ENCODE measurements around the gene LCN6. TPM values are rescaled to one million over a fixed set of nuclear protein-coding genes. Genes with fewer than 3 reads are reported as not detected.

The LCN6 gene
- total RNA-seq, 2 experiments from 2014 or later = not detected

Other genes with a start within 250 kb of the LCN6 start
- gene NOTCH1, start 202.5 kb downstream of the LCN6 start, total RNA-seq = 10 to 100 TPM; 69.5 to 71.4 TPM
- under 1 TPM; 0.69 to 0.70 TPM for gene EGFL7, start 85.6 kb downstream of the LCN6 start, total RNA-seq
- 10 to 100 TPM; 16.2 to 18.5 TPM for gene AGPAT2, start 61.1 kb downstream of the LCN6 start, total RNA-seq
- not detected for gene DIPK1B, start 36.0 kb downstream of the LCN6 start, total RNA-seq
- gene LCN10, start 5.6 kb downstream of the LCN6 start, total RNA-seq = 1 to 10 TPM; 1.1 to 1.6 TPM
- gene LCN8, start 9.7 kb upstream of the LCN6 start, total RNA-seq = not detected
- gene LCN15, start 16.0 kb upstream of the LCN6 start, total RNA-seq = not detected
- 10 to 100 TPM; 48.4 to 53.3 TPM for gene TMEM141, start 42.8 kb upstream of the LCN6 start, total RNA-seq
- under 1 TPM in 1 of 2 experiments, not detected in 1; 0.46 TPM for gene CCDC183, start 47.8 kb upstream of the LCN6 start, total RNA-seq
- gene RABL6, start 59.4 kb upstream of the LCN6 start, total RNA-seq = 100 to 1,000 TPM; 101 to 106 TPM
- gene AJM1, start 94.0 kb upstream of the LCN6 start, total RNA-seq = 1 to 10 TPM; 3.8 to 3.9 TPM
- gene PHPT1, start 100.9 kb upstream of the LCN6 start, total RNA-seq = 100 to 1,000 TPM; 104 to 105 TPM
- gene MAMDC4, start 103.8 kb upstream of the LCN6 start, total RNA-seq = 10 to 100 TPM; 14.1 to 15.3 TPM
- 100 to 1,000 TPM; 320 to 322 TPM for gene EDF1, start 117.8 kb upstream of the LCN6 start, total RNA-seq
- 10 to 100 TPM; 48.1 to 55.0 TPM for gene TRAF2, start 138.0 kb upstream of the LCN6 start, total RNA-seq
- gene FBXW5, start 196.2 kb upstream of the LCN6 start, total RNA-seq = 10 to 100 TPM; 81.2 to 82.1 TPM
- gene C8G, start 196.7 kb upstream of the LCN6 start, total RNA-seq = under 1 TPM in 1 of 2 experiments, not detected in 1; 0.69 TPM
- gene LCN12, start 203.7 kb upstream of the LCN6 start, total RNA-seq = under 1 TPM; 0.73 to 0.89 TPM
- gene PTGDS, start 229.0 kb upstream of the LCN6 start, total RNA-seq = not detected
- under 1 TPM in 1 of 2 experiments, not detected in 1; 0.10 TPM for gene LCNL1, start 234.5 kb upstream of the LCN6 start, total RNA-seq
- 10 to 100 TPM; 66.9 to 74.6 TPM for gene PAXX, start 243.9 kb upstream of the LCN6 start, total RNA-seq
- not detected for gene CLIC3, start 248.0 kb upstream of the LCN6 start, total RNA-seq

All from activated CD8-positive, alpha-beta memory T cell treated with anti-CD3 and anti-CD28 coated beads for 36 hours (primary cell).